Activated CD4-positive, alpha-beta T cell treated with anti-CD3 and anti-CD28 coated beads for 36 hours (primary cell): ENCODE data around the gene VWA5B2. TPM values are rescaled to one million over a fixed set of nuclear protein-coding genes. Genes with fewer than 3 reads are reported as not detected.
"Not testable (repeated sequence)": the region's sequence is repeated elsewhere in the genome, so short reads cannot be mapped to it uniquely, and the experiment has no call there.

Experiments used
- ATAC-seq: fragments of 200-7000 bp; cut with Tn5 transposase; one replicate; pipeline ENCODE4 v1.10.0; 2021; ENCODE audit warnings: mild to moderate bottlenecking, moderate library complexity
- CTCF ChIA-PET: fragments of 350-600 bp; sonication (Branson Sonifier 250); formaldehyde crosslinking; loops from one replicate; lab custom pipeline; 2021; ENCODE audit warnings: antibody characterized with exemption; lab: Charles Lee
- POLR2A ChIA-PET: fragments of 350-600 bp; sonication (Branson Sonifier 250); formaldehyde crosslinking; loops from one replicate; lab custom pipeline; 2021; ENCODE audit warnings: antibody characterized with exemption, inconsistent platforms; lab: Charles Lee
- DNase-seq: peaks from one replicate; pipeline ENCODE4 v3.0.0-alpha.2; 2020
- H3K27ac Mint-ChIP-seq: one replicate; pipeline ENCODE4 v1.8.0; 2021; ENCODE audit warnings: mixed read lengths
- H3K27me3 Mint-ChIP-seq: one replicate; pipeline ENCODE4 v1.8.0; 2021; ENCODE audit warnings: mixed read lengths
- H3K36me3 Mint-ChIP-seq: one replicate; pipeline ENCODE4 v1.8.0; 2021; ENCODE audit warnings: low read depth, mixed read lengths
- H3K4me1 Mint-ChIP-seq: one replicate; pipeline ENCODE4 v1.8.0; 2021; ENCODE audit warnings: mixed read lengths
- H3K4me3 Mint-ChIP-seq: one replicate; pipeline ENCODE4 v1.8.0; 2021; ENCODE audit warnings: mild to moderate bottlenecking, moderate library complexity, mixed read lengths
- H3K9me3 Mint-ChIP-seq: one replicate; pipeline ENCODE4 v1.8.0; 2021; ENCODE audit warnings: low read depth, mixed read lengths
- intact Hi-C, 2 experiments: fragments of 100-400 bp; cut with DNase I in 1 of 2; cut with micrococcal nuclease in 1 of 2; formaldehyde crosslinking; loops; one replicate each; pipeline versions ENCODE4 v1.14.2 to v1.15.1; 2022 to 2024; cut with DNase I, micrococcal nuclease
- total RNA-seq, 2 experiments: library from RNA; stranded (reverse); gene quantifications; one replicate each; pipeline ENCODE4 v1.2.3, GENCODE V29; 2021

The VWA5B2 gene
- total RNA-seq, 2 experiments from 2014 or later: not detected

GRCh38 chr3:184259396-184259877, 30.1 kb downstream of the VWA5B2 start:
- Mint-ChIP-seq H3K27me3 (peaks cover 23% of the 10 kb centered on the region), H3K36me3 (peaks cover 14% of the 10 kb centered on the region), H3K9me3 (no peaks in the 10 kb centered on the region), H3K4me1 (peaks cover 25% of the 10 kb centered on the region), H3K4me3 (peak overlapping the region; percentile 32), H3K27ac (no peak overlapping the region)
- DNase-seq (no peak), ATAC-seq (no peak)
- CTCF ChIA-PET: interaction anchor here (0.7 to 1.3 kb wide), 3 partner anchors 9 to 28 kb away, joined by 3 to 10 read pairs (median 4); partner anchors contain the start of gene EEF1AKMT4
- intact Hi-C loops: loop anchor here in 1 of 2 experiments (10.0 kb wide), 1 partner anchor 795 kb away; no protein-coding TSS in a partner anchor
- POLR2A ChIA-PET: interaction anchor here (0.5 kb wide), 1 partner anchor 737 kb away, joined by 6 read pairs; no protein-coding TSS in a partner anchor

GRCh38 chr3:184259878-184260723, 30.7 kb downstream of the VWA5B2 start:
- H3K36me3 Mint-ChIP-seq: peaks cover 14% of the 10 kb centered on the region
- CTCF ChIA-PET: interaction anchor here (0.9 to 2.0 kb wide), 4 partner anchors 10 to 364 kb away, joined by 4 to 10 read pairs (median 6); partner anchors contain the start of gene EEF1AKMT4
- H3K4me3 Mint-ChIP-seq: peak overlapping the region; percentile 55
- peaks cover 25% of the 10 kb centered on the region for H3K4me1 Mint-ChIP-seq
- POLR2A ChIA-PET: no interaction called here
- peak; percentile 68 for DNase-seq
- no peaks in the 10 kb centered on the region for H3K9me3 Mint-ChIP-seq
- ATAC-seq: peak; percentile 34
- H3K27me3 Mint-ChIP-seq: peaks cover 26% of the 10 kb centered on the region
- intact Hi-C loops: loop anchor here (1.0 to 10.0 kb wide), 5 partner anchors 11 to 835 kb away; partner anchors contain the start of genes EEF1AKMT4 (in 1 of the 2), MCF2L2 (in 1 of the 2), PSMD2 (in 1 of the 2) and VWA5B2 (in 1 of the 2)
- no peak overlapping the region for H3K27ac Mint-ChIP-seq

DNA sequence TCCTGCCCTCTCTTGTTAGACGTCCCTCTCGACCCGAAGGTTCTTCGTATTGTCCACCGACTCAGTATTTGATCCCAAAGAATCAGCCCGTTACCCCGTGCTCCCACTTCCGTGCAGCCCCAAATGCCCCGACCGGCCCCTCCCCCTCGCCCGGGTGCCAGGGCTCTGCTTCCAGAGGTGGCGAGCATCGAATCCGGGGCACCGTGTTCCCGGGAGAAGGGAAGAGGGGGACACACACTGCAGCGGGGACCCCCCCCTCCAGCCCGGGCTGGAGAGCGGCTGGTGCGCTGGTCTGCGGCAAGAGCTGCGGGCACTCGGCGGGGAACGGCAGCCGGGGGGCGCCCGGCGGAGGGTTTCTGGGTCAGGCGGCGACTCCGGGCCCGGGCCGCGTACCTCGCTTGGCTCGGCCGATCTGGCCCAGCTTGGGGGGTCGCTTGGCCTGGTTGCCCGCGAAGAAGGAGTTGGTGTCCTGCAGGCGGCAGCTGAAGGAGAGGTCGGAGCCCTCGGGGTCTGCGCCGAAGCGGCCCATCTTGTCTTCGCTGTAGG, 31.4 kb downstream of the VWA5B2 start:
- POLR2A ChIA-PET: no interaction called here
- Mint-ChIP-seq H3K4me3 (peak overlapping the region; percentile 73), H3K4me1 (peaks cover 22% of the 10 kb centered on the region), H3K27ac (no peak overlapping the region), H3K36me3 (peaks cover 12% of the 10 kb centered on the region), H3K9me3 (no peaks in the 10 kb centered on the region), H3K27me3 (peaks cover 28% of the 10 kb centered on the region)
- CTCF ChIA-PET: interaction anchor here (0.6 to 2.0 kb wide), 4 partner anchors 10 to 556 kb away, joined by 3 to 10 read pairs (median 6); partner anchors contain the start of gene EEF1AKMT4
- intact Hi-C loops: loop anchor here (1.0 to 10.0 kb wide), 5 partner anchors 10 to 836 kb away; partner anchors contain the start of genes EEF1AKMT4 (in 1 of the 2), MCF2L2 (in 1 of the 2), PSMD2 (in 1 of the 2) and VWA5B2 (in 1 of the 2)
- no peak for DNase-seq
- ATAC-seq: no peak

- CTCF ChIA-PET: interaction anchor here (0.6 to 2.0 kb wide), 6 partner anchors 12 to 556 kb away, joined by 3 to 7 read pairs (median 3); partner anchors contain the start of gene EEF1AKMT4
- POLR2A ChIA-PET: no interaction called here
- Mint-ChIP-seq H3K27ac (no peak within 1 kb of the TSS), H3K36me3 (peaks cover 12% of the 10 kb centered on the region), H3K27me3 (peaks cover 31% of the 10 kb centered on the region), H3K4me3 (peak within 1 kb of the TSS; percentile 73), H3K9me3 (no peaks in the 10 kb centered on the region), H3K4me1 (peaks cover 20% of the 10 kb centered on the region)
- DNase-seq (peak; percentile 73), ATAC-seq (peak; percentile 59)
- intact Hi-C loops: loop anchor here in 1 of 2 experiments (1.0 to 10.0 kb wide), 2 partner anchors 11 to 837 kb away; partner anchors contain the start of gene MCF2L2
Measured at GRCh38 chr3:184261270-184261853, 32.0 kb downstream of the VWA5B2 start, which contains the start of gene CAMK2N2. TSS of gene CAMK2N2 (minus strand) at chr3:184261553. CDS start at chr3:184261285, 268 bp downstream.

GRCh38 chr3:184261854-184262763, 32.7 kb downstream of the VWA5B2 start:
- DNase-seq (peak; percentile 65), ATAC-seq (peak; percentile 20)
- Mint-ChIP-seq H3K9me3 (peaks cover under 1% of the 10 kb centered on the region), H3K36me3 (peaks cover 12% of the 10 kb centered on the region), H3K27me3 (peaks cover 32% of the 10 kb centered on the region), H3K4me3 (peak overlapping the region; percentile 73), H3K4me1 (peaks cover 20% of the 10 kb centered on the region), H3K27ac (no peak overlapping the region)
- CTCF ChIA-PET: interaction anchor here (0.7 to 2.0 kb wide), 4 partner anchors 12 to 35 kb away, joined by 3 to 7 read pairs (median 3); partner anchors contain the start of gene EEF1AKMT4
- intact Hi-C loops: loop anchor here in 1 of 2 experiments (1.0 to 10.0 kb wide), 2 partner anchors 12 to 837 kb away; partner anchors contain the start of gene MCF2L2
- POLR2A ChIA-PET: no interaction called here

- DNase-seq: no peak
- Mint-ChIP-seq H3K36me3 (peaks cover 15% of the 10 kb centered on the region), H3K4me3 (peak overlapping the region; percentile 73), H3K4me1 (peaks cover 20% of the 10 kb centered on the region), H3K27me3 (peaks cover 39% of the 10 kb centered on the region), H3K9me3 (peaks cover 4% of the 10 kb centered on the region), H3K27ac (no peak overlapping the region)
- ChIA-PET POLR2A (no interaction called here), CTCF (interaction anchor here (0.5 to 1.5 kb wide), 3 partner anchors 16 to 369 kb away, joined by 3 read pairs; no protein-coding TSS in a partner anchor)
- ATAC-seq: no peak
- intact Hi-C loops: loop anchor here in 1 of 2 experiments (10.0 kb wide), 1 partner anchor 838 kb away; the partner anchor contains the start of gene MCF2L2
Measured at GRCh38 chr3:184262764-184263179, 33.4 kb downstream of the VWA5B2 start.

- ATAC-seq, DNase-seq, H3K4me1 Mint-ChIP-seq, H3K9me3 Mint-ChIP-seq, CTCF ChIA-PET, H3K36me3 Mint-ChIP-seq, POLR2A ChIA-PET, H3K27ac Mint-ChIP-seq, H3K4me3 Mint-ChIP-seq: not testable (repeated sequence)
- intact Hi-C loops: loop anchor here in 1 of 2 experiments (10.0 kb wide), 1 partner anchor 842 kb away; the partner anchor contains the start of gene MCF2L2
- peaks cover 27% of the 10 kb centered on the region for H3K27me3 Mint-ChIP-seq
Measured at GRCh38 chr3:184267249-184267648, 37.9 kb downstream of the VWA5B2 start.

GRCh38 chr3:184272269-184272668, 42.9 kb downstream of the VWA5B2 start:
- ChIA-PET CTCF (interaction anchor here (1.2 to 1.6 kb wide), 2 partner anchors 23 to 44 kb away, joined by 3 to 4 read pairs; partner anchors contain the start of gene EEF1AKMT4), POLR2A (no interaction called here)
- intact Hi-C loops: no loop called here
- Mint-ChIP-seq H3K27me3 (peaks cover 27% of the 10 kb centered on the region), H3K36me3 (peaks cover 1% of the 10 kb centered on the region), H3K4me1 (no peaks in the 10 kb centered on the region), H3K9me3 (peaks cover 2% of the 10 kb centered on the region), H3K4me3 (no peak overlapping the region), H3K27ac (no peak overlapping the region)
- DNase-seq: no peak
- no peak for ATAC-seq

DNA sequence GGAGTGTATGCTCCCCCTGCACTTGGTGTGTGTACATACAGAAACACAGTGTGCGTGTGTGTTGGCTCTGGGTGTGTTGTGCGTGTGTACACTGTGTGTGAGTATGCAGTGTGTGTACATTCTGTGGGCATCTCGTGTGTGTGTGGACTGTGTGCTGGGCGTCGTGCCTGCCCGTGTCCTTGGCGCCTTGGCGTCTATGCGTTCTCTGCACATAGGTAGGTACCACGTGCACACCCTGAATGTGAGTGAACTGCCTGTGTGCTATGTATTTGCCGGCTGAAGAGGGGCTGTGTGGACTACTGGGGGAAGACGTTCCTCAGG, 46.0 kb downstream of the VWA5B2 start:
- H3K27me3 Mint-ChIP-seq: peaks cover 30% of the 10 kb centered on the region
- DNase-seq: no peak
- ATAC-seq: no peak
- intact Hi-C loops: no loop called here
- H3K4me1 Mint-ChIP-seq: no peaks in the 10 kb centered on the region
- no peaks in the 10 kb centered on the region for H3K36me3 Mint-ChIP-seq
- CTCF ChIA-PET: no interaction called here
- no peak overlapping the region for H3K27ac Mint-ChIP-seq
- H3K4me3 Mint-ChIP-seq: no peak overlapping the region
- POLR2A ChIA-PET: no interaction called here
- H3K9me3 Mint-ChIP-seq: no peaks in the 10 kb centered on the region
